ENCODE results near the gene ILDR1.

The ILDR1 gene

GRCh38 chr3:121958801-121959200, 63.2 kb downstream of the ILDR1 start:
- no peak overlapping the region for H3K4me3 ChIP-seq (ENCODE audit: insufficient read depth, low read length, poor library complexity, severe bottlenecking)
- no peaks in the 10 kb centered on the region for H3K79me2 ChIP-seq (ENCODE audit: insufficient read depth, low read length)
- no peaks in the 10 kb centered on the region for H3K9me3 ChIP-seq (ENCODE audit: insufficient read depth, low read length)
- H3K9ac ChIP-seq (ENCODE audit: low read length): no peak overlapping the region
- no peak overlapping the region for H3K27ac ChIP-seq (ENCODE audit: low read depth, low read length)
- no peak overlapping the region for H3K4me2 ChIP-seq (ENCODE audit: low read depth, low read length, poor library complexity, severe bottlenecking)
- H3K36me3 ChIP-seq (ENCODE audit: low read length): peaks cover 26% of the 10 kb centered on the region; the same call in 1 of the 2 replicates
- H2AFZ ChIP-seq (ENCODE audit: low read depth, low read length, severe bottlenecking): no peak overlapping the region
- H3K9me2 ChIP-seq (replicated peaks; ENCODE audit: insufficient read depth, low read length): no peaks in the 10 kb centered on the region
- TF ChIP-seq CTCF (IDR thresholded peaks at IDR 0.05; ENCODE audit: insufficient read depth, low read length, poor library complexity, severe bottlenecking) (no peak), EZH2phosphoT487 (conservative IDR thresholded peaks at IDR 0.05; ENCODE audit: low read length) (no peak)
- no peaks in the 10 kb centered on the region for H3F3A ChIP-seq (ENCODE audit: insufficient read depth)
- H3K27me3 ChIP-seq (ENCODE audit: low read length): no peaks in the 10 kb centered on the region
- no peaks in the 10 kb centered on the region for H4K20me1 ChIP-seq (ENCODE audit: low read depth, low read length)

- H3K9ac ChIP-seq (ENCODE audit: low read length): no peak overlapping the region
- H3F3A ChIP-seq (ENCODE audit: insufficient read depth): 0 out of 2 replicates have a peak, but pooled peaks cover 4% of the 10 kb centered on the region
- no peak for TF ChIP-seq CTCF (IDR thresholded peaks at IDR 0.05; ENCODE audit: insufficient read depth, low read length, poor library complexity, severe bottlenecking)
- H3K27ac ChIP-seq (ENCODE audit: low read depth, low read length): no peak overlapping the region
- H4K20me1 ChIP-seq (ENCODE audit: low read depth, low read length): no peaks in the 10 kb centered on the region
- no peak overlapping the region for H3K4me2 ChIP-seq (ENCODE audit: low read depth, low read length, poor library complexity, severe bottlenecking)
- H3K9me2 ChIP-seq (replicated peaks; ENCODE audit: insufficient read depth, low read length): no peaks in the 10 kb centered on the region
- no peaks in the 10 kb centered on the region for H3K9me3 ChIP-seq (ENCODE audit: insufficient read depth, low read length)
- H3K79me2 ChIP-seq (ENCODE audit: insufficient read depth, low read length): no peaks in the 10 kb centered on the region
- H3K27me3 ChIP-seq (ENCODE audit: low read length): no peaks in the 10 kb centered on the region
- H3K4me3 ChIP-seq (ENCODE audit: insufficient read depth, low read length, poor library complexity, severe bottlenecking): no peak overlapping the region
- H3K36me3 ChIP-seq (ENCODE audit: low read length): peaks cover 26% of the 10 kb centered on the region; the same call in 1 of the 2 replicates
- H2AFZ ChIP-seq (ENCODE audit: low read depth, low read length, severe bottlenecking): no peak overlapping the region
Measured at GRCh38 chr3:121957674-121958415, 64.2 kb downstream of the ILDR1 start.

- no peaks in the 10 kb centered on the region for H3K9me3 ChIP-seq (ENCODE audit: insufficient read depth, low read length)
- H2AFZ ChIP-seq (ENCODE audit: low read depth, low read length, severe bottlenecking): no peak overlapping the region
- no peaks in the 10 kb centered on the region for H3K27me3 ChIP-seq (ENCODE audit: low read length)
- no peak overlapping the region for H3K4me2 ChIP-seq (ENCODE audit: low read depth, low read length, poor library complexity, severe bottlenecking)
- peaks cover 36% of the 10 kb centered on the region; the same call in 1 of the 2 replicates for H3K36me3 ChIP-seq (ENCODE audit: low read length)
- H3F3A ChIP-seq (ENCODE audit: insufficient read depth): 0 out of 2 replicates have a peak, but pooled peaks cover 4% of the 10 kb centered on the region
- H3K79me2 ChIP-seq (ENCODE audit: insufficient read depth, low read length): no peaks in the 10 kb centered on the region
- H3K4me3 ChIP-seq (ENCODE audit: insufficient read depth, low read length, poor library complexity, severe bottlenecking): no peak overlapping the region
- no peak overlapping the region for H3K9ac ChIP-seq (ENCODE audit: low read length)
- no peak overlapping the region for H3K27ac ChIP-seq (ENCODE audit: low read depth, low read length)
- no peaks in the 10 kb centered on the region for H3K9me2 ChIP-seq (replicated peaks; ENCODE audit: insufficient read depth, low read length)
- TF ChIP-seq EZH2phosphoT487 (conservative IDR thresholded peaks at IDR 0.05; ENCODE audit: low read length) (no peak), CTCF (IDR thresholded peaks at IDR 0.05; ENCODE audit: insufficient read depth, low read length, poor library complexity, severe bottlenecking) (no peak)
- H4K20me1 ChIP-seq (ENCODE audit: low read depth, low read length): no peaks in the 10 kb centered on the region
Measured at GRCh38 chr3:121956363-121956762, 65.7 kb downstream of the ILDR1 start.
